ENCODE data around the gene MYEOV.

MYEOV gene

DNA sequence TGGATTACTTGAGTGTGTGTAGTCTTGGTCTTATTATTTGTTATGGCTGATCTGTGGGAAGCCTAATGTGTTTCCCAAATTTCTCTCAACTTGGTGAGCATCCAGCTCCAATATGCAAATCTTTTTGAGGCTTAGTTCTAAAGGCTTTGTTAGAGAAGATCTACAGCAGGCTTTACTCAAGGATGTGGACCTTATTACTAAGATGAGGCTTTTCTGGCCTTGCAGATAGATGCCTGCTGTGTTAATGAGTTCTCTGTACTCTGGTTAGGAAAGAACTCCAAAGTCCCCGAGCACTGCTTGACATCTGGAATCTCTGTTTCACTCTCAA is 24.1 kb downstream of the MYEOV start:
- no peak for DNase-seq (ENCODE audit: low read depth)
- H3K4me3 ChIP-seq (ENCODE audit: low read depth, low read length): no peak overlapping the region
- TF ChIP-seq, protein P1, sequence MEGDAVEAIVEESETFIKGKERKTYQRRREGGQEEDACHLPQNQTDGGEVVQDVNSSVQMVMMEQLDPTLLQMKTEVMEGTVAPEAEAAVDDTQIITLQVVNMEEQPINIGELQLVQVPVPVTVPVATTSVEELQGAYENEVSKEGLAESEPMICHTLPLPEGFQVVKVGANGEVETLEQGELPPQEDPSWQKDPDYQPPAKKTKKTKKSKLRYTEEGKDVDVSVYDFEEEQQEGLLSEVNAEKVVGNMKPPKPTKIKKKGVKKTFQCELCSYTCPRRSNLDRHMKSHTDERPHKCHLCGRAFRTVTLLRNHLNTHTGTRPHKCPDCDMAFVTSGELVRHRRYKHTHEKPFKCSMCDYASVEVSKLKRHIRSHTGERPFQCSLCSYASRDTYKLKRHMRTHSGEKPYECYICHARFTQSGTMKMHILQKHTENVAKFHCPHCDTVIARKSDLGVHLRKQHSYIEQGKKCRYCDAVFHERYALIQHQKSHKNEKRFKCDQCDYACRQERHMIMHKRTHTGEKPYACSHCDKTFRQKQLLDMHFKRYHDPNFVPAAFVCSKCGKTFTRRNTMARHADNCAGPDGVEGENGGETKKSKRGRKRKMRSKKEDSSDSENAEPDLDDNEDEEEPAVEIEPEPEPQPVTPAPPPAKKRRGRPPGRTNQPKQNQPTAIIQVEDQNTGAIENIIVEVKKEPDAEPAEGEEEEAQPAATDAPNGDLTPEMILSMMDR (IDR thresholded peaks at IDR 0.05; ENCODE audit: low read depth, low read length, missing control alignments): no peak

GRCh38 chr11:69319255-69320106 is 25.5 kb downstream of the MYEOV start:
- DNase-seq (ENCODE audit: low read depth): no peak
- TF ChIP-seq, protein P1 (IDR thresholded peaks at IDR 0.05; ENCODE audit: low read depth, low read length, missing control alignments): no peak
- H3K4me3 ChIP-seq (ENCODE audit: low read depth, low read length): no peak overlapping the region

DNA sequence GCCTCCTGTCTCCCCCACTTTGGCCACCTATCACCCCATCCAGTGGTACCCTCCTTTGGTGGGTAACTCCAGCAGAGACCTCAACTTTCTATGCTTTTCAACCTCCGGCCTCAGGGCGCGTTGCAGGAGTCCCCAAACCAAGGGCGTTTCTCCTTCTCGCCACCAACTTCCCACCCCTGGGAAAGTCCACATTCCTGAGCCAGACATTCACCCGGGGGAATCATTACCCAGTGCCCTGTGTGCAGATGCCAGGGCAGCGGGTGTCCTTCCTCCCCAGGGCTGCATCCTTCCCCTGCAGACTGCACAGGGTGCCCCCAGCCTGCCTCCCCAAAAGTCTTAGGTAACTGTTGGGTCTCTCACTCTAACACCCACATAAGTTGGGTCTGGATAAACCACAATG is 26.4 kb downstream of the MYEOV start:
- no peak overlapping the region for H3K4me3 ChIP-seq (ENCODE audit: low read depth, low read length)
- no peak for DNase-seq (ENCODE audit: low read depth)
- TF ChIP-seq, protein P1 (IDR thresholded peaks at IDR 0.05; ENCODE audit: low read depth, low read length, missing control alignments): no peak

DNA sequence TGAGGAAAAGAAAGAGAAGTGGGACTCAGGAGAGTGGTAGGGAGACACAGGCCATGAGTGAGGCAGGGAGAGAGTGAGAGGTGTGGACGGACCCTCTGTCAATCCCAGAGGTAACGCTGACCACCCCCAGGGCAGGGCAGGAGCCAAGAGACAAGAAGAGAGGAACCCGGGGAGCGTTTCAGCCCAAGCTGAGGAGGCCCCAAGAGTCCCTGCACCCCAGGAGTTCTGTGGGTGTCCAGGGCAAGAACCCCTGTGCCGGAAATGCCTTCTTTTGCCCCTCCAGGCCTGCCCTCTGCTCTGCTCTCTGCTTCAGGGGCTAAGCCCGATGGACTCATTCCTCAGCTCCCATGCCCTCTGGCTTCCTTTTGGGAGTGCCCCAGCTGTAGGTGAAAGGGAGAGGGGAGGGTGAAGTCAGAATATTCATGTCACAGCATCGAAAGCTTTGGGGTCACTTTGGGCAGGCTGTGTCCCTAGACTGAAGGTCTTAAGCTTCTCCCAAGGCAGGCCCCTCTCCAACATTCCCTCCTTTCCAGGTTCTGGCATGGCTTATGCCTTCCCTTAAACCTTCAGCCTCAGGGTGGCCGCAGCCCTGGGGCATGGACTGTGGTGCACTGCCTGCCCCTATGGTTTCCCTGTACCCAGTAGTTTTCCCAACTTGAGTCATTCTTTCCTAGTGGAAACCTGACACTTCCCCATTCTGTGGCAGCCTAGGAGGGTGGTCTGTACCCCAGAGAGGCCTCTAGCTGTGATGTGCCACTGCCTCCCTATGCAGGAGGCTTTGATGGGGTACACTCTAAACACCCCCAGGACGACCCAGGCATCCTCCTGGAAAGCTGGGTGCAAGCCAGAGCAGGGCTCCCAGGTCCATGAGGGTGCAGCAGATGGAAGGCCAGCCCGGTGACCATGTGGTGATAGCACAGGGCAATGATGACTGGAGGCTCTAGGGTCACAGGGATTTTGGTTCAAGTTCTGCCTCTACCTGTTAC is 27.1 kb downstream of the MYEOV start:
- TF ChIP-seq, protein P1 (IDR thresholded peaks at IDR 0.05; ENCODE audit: low read depth, low read length, missing control alignments): no peak
- no peak for DNase-seq (ENCODE audit: low read depth)
- no peak overlapping the region for H3K4me3 ChIP-seq (ENCODE audit: low read depth, low read length)

GRCh38 chr11:69321877-69322361 is 28.0 kb downstream of the MYEOV start:
- TF ChIP-seq, protein P1 (IDR thresholded peaks at IDR 0.05; ENCODE audit: low read depth, low read length, missing control alignments): no peak
- no peak overlapping the region for H3K4me3 ChIP-seq (ENCODE audit: low read depth, low read length)
- no peak for DNase-seq (ENCODE audit: low read depth)

DNA sequence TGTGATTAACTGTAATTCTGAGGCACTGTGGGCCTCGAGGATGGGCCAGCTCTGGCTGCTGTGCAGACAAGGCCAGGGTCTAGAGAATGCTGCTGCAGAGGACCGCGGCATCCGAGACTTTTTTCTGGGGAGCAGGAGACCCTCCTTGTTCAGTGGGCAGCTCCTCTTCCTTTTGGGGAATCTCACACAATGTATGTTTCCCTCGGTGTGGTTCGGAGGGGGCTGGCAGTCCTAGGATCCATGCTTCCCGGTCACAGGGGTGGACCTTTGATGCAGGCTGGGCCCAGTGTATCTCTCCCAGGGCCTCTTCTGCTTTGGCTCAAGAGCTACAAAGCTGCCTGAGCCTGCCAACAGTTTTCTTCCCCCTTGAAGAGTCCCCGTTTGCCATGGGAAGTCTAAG is 31.5 kb downstream of the MYEOV start:
- no peak for DNase-seq (ENCODE audit: low read depth)
- H3K4me3 ChIP-seq (ENCODE audit: low read depth, low read length): no peak overlapping the region
- TF ChIP-seq, protein P1 (IDR thresholded peaks at IDR 0.05; ENCODE audit: low read depth, low read length, missing control alignments): no peak
